ENCODE results near the gene GALNT10.

The GALNT10 gene

DNA sequence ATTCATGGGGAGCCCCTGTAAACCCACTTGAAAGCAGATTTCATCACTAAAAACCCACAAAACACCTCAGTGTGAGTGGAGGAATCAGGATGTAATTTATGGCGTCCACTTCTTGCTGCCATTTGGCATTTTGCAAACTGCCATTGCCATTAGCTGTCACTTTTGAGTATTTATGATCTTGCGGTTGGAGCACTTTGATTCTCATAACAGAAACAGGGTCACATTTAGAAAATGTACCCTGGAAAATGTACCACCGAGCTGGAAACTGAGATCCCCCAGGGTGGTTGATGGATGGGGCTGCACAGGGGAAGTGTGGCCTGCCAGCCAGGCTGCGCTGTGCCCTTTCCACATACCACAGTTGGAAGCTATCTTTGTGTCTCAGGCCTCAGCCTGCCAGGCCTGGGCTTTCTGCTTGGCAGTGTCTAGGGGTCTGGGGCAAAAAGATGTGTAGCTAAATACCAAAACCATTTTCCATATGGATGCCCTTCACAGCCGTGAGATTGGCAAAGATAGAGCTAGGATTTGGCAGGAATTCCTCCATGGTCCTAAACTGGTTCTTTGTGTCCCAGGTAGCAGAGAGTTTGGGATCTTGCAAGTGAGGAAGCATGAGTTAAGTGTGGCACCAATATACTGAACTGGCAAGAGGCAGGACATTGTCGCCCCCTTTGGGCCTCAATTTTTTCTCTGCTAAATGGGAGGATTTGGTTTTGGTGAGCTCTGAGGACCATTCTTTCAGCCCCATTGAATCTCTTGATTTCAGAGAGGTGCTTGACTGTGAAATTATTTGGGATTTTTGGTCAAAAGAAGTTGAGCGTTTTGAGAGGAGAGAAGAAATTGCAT, 46.2 kb downstream of the GALNT10 start:
- no peak for DNase-seq

DNA sequence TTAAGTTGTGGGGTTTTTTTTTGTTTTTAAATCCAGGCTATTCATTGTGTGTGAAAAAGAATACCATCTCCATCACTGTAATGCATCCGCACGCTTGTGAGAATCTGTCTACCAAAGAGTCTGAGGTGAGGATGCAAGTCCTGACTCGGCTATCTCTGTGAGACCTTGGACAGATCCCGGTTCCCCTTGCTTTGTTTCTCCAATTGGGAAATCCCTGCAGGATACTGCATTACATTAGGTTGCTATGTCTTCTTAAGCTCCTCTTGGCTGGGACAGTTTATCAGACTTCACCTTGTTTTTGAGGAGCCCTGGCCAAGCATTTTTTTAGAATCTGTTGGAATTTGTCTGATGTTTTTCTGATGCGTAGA, 46.8 kb downstream of the GALNT10 start:
- DNase-seq = no peak

DNA sequence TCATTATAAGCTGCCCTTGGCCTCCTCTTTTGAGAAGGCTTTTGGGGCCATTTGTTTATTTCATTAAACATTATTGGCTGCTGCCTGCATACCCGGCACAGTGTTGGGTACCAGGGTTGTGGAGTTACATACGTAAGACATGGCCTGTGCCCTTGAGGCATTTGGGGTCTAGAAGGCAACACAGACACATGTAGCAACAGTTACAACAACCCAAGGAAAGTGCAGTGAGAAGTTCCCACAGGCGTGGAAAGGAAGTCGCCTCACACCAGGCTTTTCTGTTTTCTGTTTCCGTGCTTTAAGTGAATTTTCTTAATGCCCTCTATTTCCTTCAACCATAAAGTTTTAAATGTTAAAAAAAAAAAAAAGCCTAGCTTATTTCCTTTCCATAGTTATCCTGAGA, 47.4 kb downstream of the GALNT10 start:
- DNase-seq = no peak

DNA sequence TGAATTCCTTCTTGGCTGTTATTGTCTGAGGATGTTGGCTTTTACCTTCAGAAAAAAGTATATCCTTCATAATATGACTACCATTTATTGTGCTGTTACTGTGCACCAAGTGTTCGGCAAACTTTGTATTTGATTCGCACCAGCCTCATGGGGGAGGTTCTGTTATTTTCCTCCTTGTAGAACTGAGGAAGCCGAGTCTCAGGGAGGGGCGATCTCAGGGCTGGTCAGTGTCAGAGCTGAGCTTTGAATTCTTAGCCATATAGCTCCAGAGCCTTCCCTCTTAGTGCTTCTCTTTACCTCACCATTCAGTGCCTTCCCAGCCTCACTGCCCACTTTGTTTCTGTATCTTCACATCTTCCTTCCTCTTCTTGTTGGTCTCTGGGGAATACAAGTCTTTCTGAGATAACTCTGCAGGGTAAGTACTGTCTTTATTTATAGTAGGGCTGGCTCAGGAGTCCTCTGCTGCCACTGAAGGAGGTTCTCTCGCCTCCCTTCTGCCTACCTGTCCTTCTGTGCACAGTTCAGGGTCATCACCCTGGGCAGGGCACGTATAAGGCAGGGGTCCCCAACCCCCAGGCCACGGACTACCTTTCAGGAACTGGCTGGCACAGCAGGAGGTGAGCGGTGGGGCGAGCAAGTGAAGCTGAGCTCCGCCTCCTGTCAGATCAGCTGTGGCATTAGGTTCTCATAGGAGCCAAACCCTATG, 48.4 kb downstream of the GALNT10 start:
- DNase-seq = no peak

DNA sequence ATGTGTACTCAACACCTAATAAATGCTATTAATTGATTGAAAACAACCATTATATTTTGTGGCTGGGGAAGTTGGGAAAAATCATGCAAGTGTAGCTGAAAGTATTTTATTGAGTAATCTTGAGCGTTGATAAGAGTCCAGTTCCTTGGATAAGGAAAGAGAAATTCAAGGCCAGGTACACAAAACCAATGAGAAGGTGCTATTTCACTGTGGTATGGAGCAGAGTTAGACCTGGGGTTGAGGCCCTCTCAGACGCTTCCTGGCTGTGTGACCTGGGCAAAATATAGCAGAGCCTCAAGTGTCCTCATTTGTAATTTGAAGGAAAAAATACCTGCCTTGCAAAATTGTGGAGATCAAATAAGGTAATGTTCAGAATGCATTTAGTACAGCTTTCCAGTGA, 50.1 kb downstream of the GALNT10 start:
- DNase-seq = no peak

DNA sequence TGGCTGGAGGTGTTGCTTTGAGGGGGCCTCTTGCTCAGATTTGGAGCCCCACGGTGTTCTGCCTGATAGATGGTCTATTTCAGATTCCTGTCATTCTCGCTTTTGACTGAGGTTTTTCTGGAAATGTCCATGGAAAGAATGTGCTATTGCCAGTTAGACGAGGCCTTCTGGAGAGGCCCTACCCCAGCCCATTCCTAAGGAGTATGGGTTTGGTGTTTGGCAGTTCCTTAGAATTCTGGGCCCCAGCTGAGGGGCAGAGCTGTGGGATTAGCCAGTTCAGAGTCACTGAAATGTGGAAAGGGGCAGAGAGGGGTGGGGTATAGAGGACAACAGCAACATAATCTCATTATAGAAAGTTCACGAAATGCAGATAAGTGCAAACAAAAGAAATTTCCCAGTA, 50.5 kb downstream of the GALNT10 start:
- no peak for DNase-seq

DNA sequence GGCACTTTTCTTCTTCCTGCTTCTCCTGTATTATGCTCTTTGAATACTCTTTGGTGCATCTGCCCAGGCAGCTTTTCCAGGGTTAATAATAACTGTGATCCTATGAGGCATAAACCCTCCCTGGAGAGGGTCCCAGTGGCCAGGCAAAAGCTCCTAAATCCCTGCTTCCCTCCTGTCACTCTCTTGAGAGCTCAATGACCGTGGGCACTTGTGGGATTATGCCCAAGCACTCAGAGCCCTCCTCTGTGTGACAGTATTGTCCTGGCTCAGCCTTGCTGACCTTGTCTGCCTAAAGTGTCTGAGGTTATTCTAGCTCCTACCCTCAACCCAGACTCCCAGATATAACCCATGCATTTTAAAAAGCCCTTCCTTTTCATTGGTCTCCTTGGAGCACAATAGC, 51.9 kb downstream of the GALNT10 start:
- DNase-seq = no peak

DNA sequence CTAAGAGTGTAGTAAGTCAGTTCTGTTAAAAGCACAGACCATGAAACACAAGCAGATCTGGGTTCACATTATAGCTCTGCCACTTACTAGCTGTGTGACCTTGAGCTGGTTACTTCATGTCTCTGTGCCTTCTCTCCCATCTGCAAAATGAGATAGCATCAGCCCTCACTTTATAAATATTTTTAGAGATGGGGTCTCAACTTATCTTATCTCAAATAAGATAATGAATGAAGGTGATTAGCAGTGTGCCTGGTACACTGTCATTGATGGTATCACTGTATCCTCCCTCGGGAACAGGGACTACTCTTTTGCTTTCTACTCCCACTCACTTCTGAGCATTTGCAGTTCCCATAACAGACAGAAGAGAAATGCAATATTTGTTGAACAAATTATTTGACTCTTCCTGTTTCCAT, 52.4 kb downstream of the GALNT10 start:
- no peak for DNase-seq

DNA sequence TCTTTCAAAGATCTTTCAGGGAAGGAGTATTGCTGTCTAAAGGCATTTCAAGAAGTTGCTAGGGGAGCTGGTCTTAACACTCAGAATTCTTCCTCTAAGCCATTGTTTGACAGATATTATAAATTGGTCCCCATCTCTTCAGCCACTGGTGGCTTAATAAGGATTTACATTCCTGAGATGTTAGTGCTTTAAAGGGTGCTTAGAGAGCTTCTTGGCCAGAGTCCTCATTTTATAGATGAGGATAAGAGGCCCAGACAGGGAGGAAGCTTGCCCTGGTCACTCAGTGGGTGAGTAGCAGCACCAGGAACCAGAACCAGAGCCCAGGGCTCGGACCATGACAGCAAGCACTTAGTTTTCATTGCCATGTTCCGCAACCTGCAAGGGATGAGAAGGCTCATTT, 53.2 kb downstream of the GALNT10 start:
- no peak for DNase-seq

DNA sequence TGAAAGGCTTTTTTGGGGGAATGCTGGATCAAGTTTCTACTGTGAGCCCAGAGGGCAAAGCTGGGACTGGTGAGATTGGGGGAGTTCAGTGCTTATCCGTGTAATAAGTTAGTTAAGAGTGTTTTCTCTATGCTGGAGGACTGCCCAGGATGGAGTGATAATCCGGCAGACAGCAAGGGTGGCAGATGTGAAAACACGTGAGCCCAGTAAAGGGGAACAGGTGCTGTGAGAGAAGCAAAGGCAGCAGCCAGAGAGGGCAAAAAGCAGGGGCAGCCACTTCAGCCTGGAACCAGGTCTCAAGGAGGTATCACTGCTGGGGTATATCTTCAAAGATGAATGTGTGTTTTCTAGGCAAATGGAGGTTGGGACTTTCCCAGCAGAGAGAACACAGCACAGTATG, 53.9 kb downstream of the GALNT10 start:
- no peak for DNase-seq

DNA sequence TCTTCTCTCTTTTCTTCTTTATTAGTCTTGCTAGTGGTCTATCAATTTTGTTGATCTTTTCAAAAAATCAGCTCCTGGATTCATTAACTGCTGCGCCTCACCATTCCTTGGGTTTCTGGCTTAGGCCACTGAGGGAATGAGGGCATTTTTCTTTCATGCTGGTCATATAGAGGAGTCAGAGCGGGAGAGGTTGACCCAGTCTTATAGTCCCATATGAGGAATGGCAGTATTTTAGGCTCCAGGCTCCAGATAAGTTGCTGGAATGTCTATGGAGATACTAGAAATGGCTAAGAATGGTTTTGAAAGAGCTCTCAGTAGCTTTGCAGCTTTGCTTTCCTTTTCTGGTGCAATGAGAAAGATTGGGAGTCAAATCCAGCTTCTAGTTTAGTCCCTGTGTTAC, 58.2 kb downstream of the GALNT10 start:
- no peak for DNase-seq

DNA sequence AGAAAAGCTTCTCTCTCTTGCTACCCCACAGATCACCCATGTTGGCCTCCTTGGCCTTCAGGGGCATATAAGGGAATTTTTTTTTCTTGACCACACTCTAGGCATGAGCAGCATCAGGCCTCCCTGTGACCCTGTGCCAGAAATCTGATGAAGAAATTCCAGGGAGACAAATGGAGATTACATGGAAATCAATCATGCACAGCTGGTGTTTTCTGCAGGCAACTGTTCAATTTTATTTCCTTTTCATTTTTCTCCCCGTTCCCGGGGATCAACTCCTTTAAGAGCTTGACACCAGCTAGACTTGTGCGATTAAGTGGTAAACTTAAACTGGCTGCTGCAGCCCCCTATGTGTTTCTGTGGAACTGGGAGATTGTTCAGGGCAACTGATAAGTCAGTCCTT, 59.3 kb downstream of the GALNT10 start:
- DNase-seq = no peak

DNA sequence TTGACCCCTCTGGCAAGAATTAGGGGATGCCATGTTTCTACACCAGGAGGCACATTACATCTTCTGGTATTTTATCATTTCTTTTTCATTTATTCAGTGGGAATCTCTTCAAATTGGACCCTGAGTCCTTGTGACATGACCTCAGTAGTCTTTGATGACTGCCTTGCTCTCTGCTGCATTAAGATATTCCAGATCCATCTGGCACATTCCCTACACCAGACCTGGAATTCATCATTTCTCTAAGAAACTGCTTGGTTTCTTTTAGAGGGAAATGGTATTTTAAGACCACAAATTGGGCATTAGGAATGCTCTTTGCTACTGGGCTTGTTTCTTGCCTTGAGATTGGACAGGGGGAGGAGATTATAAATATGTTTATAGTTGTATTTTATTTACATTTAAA, 61.0 kb downstream of the GALNT10 start:
- DNase-seq = no peak

DNA sequence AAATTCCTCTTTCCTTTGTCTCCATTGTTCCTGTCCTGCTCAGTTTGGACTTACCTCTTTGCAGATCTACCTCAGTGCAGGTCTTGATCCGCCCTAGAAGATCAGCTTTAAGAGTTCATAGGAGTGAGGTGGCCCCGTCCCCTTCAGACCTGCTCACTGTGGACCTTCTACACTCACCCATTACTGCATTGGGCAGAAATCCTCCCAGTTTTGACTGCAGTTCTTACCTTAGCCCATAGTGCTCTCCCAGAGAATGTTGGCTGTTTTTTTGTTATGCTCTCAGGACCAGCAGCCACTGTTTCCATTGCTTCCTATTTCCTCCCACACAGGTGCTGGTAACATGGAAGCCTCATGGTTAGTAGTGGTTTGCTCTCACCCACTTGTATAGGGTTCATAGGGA, 63.3 kb downstream of the GALNT10 start:
- no peak for DNase-seq

DNA sequence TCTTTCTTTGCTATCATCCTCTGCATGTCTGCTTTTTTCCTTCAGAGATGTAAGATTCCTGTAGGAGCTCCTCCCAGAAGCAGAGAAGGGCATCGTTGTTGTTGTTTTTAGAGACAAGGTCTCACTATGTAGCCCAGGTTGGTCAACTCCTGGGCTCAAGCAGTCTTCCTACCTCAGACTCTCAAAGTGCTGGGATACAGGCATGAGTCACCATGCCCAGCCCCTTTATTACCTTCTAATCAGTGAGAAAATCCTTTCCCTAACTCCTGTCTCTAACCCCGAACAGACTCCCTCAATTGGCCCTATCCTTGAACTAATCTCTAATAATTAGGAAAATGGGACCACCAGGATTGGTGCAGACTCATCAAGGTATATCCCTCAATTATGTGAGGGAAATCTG, 64.4 kb downstream of the GALNT10 start:
- no peak for DNase-seq

DNA sequence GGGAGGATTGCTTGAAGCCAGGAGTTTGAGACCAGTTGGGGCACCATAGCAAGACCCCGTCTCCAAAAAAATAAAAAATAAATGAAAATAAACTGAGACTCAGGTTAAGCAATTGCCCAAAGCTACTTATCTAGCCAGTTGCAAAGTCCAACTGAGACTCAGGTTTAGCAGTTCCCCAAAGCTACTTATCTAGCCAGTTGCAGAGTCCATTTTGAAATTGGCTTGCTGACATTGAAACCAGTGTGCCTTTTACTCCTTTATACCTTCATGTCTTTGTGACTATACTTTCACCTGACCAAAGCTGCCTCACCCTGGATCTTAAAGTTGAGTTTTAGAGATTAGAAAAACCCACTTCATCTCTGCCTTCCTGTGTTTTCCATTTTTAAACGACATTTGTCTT, 66.5 kb downstream of the GALNT10 start:
- DNase-seq = no peak

DNA sequence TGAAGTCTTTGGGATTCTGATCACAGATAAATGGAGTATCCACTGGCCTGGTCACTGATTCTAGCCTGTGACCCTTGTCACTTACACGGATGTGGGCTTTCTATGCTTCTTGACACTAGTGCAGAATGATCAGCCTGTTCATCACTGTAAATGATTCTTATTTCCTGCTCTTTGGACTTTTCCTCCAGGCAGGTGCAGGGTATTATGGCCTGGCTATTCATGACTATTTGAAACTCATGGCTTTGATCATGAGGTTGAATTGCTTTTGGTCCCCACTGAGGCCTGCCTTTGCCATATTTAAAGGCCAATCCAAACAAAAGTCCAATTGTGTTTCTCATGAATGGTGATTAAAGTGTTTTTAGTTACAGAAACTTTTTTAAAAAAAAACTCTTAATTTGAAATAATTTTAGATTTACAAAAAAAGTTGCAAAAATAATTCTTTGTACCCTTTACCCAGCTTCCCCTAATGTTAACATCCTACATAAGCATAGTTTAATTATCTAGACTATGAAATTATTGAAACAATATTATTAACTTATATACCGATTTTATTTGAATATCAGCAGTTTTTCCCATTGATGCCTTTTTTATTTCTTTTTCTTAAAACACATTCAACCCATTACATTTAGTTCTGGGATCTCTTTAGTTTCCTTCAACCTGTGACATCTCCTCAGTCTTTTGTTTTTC, 68.1 kb downstream of the GALNT10 start:
- DNase-seq = no peak

DNA sequence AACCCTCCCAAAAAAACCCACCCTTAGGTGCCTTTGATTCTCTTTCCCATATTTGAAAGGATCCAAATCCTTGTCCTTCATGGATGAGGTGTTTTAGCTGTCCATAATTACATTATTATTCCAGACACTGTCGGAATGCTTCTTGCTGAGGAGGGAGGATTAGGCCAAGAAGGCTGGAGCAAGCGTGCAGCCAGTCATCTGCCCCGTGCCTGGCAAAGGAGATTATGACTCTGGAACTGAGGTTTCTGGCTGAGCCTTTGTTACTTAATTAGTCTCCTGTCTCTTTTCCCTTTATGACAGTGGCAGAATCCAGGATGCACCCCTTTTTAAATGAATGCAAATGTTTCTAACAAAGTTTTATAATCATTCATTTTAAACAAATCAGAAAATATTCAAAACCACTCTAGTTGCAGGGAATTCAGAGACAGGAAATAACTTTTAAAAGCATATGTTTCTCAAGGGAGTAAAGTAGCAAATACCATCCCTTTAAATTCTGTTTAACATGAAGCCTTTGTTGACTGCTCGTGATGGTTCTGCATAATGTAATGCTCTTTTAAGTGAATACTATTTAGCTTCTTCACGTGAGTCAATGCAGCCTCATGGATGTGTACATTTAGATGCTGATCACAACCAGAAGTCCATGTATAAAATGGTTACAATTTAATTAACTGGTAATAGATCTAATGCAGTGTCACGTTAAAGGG, 69.8 kb downstream of the GALNT10 start:
- DNase-seq = no peak

DNA sequence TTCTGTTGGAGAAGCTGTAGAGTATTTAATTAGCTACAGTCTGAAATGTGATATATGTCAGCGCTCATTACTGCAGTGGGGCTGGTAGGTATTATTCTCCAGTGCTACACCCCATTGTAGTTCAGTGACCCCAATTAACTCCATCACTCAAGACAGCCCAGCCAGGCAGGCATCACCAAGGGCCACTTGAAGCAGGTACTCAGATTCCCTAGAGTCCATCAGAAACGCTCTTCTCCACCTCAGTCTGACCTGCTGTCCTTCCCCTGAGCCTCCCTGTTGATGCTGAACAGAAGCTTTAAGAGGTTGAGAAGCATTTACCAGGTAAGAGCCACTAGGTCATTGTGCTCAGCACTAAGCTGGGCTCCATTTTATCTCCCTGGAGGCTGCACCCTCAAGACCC, 71.8 kb downstream of the GALNT10 start:
- DNase-seq = peak; percentile 37

DNA sequence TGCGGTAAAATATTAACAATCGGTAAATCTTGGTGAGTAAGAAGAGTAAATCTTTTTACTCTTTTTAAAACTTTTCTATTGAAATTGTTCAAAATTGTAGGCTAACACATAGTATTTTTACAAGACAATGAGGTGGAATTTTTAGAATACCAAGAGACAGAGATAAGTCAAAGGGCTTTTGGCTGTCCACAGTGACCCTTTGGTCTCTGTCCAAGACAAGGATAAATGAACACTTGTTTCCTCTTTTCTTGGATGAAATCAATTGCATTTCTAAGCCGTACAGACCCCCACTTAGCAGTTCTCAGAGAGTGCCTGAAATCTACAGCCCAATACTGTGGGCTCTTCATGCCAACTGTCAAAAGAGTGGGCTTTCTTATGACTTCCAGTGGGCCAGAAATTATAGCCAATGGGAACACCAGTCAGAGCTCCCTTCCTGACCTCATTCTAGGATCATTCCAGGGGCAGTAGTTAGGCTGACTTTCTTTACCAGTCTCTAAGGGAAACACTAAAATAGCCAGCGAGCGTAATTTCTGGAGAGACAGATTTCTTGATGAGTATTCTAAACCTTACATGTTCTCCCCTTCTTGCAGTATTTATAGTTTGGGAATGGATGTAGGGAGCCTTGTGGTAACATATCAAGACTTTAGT, 74.1 kb downstream of the GALNT10 start:
- no peak for DNase-seq

DNA sequence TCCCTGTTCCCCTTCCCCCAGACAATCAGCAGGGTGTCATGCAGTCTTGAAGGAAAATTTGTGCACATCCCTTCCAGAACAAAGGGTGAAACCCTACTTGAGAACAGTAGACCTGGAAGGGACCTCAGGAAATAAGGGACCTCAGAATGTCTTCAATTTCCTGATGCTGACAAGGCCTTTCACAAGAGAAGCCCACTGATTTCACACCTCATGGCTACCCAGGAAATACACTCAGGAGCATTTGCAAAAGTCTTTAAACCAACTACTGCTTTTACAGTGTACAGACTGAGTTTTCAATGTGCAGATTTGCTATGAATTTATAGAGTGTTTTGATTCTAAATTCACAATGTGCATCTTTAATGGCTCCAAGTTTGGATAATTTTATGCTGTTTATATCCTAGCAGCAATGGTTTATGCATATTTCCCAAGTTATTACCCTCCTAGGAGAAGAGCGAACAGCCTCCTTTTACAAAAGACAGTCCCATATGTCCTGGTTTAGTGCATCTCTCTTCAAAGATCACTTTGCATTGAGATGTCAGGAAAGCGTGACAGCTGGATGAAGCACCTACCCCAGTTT, 74.8 kb downstream of the GALNT10 start:
- DNase-seq = no peak

DNA sequence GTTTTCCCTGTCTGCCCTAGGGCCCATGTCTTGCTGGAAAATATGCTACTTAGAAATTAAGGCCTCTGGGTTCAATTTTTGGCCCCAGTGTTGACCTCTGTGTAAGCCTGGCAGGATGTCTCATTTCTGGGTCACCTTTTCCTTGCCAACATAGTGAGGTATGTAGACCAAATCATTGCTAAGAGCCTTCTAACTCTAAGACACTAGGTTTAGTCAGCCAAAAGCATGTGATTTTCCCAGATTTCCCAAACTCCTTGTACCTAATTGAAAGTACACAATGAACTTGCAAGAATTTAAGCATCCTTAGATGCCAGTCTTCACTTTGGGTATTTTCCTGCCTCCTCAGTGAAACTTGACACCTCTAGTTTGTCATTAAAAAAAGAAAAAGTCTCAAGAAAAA, 77.0 kb downstream of the GALNT10 start:
- no peak for DNase-seq

DNA sequence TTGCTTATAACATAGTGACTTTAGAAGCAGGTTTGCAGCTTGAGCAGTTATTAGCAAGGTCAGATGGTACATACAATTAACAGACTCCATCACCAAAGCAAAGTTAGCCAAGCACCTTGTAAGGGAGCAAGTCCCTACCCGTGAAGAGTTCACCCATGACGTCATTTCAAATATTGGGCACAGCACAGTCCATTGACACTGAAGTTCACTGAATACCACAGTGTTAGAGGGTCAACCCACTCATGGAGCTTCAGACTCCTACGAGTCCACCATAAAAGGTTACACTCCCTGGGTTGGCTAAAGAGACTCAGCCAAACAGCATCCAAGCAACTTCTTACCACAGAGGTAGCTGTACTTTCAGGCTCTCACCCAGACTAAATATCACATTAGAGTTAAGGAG, 77.5 kb downstream of the GALNT10 start:
- DNase-seq = no peak

Measured in NCI-H2227 treated with DMSO at 0.1 percent for 48 hours (cell line).